GM10248 (cell line): ENCODE measurements around the gene KCNQ1.

Experiments used
- CTCF ChIA-PET: fragments of 300-600 bp; sonication (Branson Sonifier 250); formaldehyde crosslinking; extraction: SDS; loops from one replicate; lab custom pipeline; 2021; ENCODE audit warnings: antibody characterized with exemption; lab: Yijun Ruan, JAX
- POLR2A ChIA-PET: fragments of 350-650 bp; sonication (Branson Sonifier 250); formaldehyde crosslinking; extraction: SDS; loops from one replicate; lab custom pipeline; 2020; ENCODE audit warnings: antibody characterized with exemption; lab: Yijun Ruan, JAX
- DNase-seq: peaks from one replicate; pipeline ENCODE4 v3.0.0; 2012; ENCODE audit errors: extremely low spot score
- TF ChIP-seq, protein P1 (sequence below): IDR thresholded peaks from 2 replicates; pipeline ENCODE4 v1.5.1; 2012; ENCODE audit warnings: mild to moderate bottlenecking, low read depth; ENCODE audit errors: extremely low read depth, missing control alignments, control extremely low read depth

The KCNQ1 gene

DNA sequence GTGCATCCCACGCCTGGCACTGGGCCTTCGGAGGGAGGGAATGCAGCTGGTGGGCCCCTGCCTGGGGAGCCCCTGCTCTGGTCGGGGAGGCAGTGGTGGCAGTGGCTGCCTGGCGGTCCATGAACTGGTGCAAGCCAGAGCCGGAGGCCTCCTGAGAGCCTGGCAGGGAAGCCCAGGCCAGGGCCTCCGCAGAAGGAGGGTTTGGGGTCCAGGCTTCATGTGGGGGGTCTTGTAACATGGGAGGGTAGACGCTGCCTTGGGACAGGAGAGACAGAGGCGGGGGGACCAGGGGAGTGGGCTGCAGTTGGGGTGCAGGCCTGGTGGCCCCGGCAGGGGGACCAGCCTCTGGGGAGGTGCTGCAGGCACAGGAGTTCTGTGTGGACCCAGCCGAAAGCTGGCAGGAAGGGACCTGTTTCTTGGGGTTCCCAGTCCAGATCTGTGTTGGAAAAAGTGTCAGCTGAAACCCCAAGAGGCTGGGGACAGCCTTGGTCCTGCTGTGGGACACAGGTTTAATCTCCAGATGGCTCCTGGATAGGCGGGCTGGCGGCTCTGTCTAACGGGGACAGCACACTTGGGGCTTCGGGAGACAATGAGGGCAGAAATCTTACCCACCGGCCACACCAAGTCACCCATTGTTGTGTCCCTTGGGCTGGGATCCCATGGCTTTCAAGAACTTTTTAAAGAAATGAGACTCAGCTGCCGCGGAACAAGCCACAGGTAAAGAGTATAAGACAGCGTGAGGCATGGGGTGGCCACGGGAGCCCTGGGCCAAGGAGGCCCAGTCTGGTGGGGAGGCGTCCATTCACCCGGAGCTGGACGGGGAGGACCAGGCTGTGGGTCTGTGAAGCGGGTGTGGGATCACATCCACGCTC, 73.5 kb downstream of the KCNQ1 start:
- no peak for DNase-seq
- TF ChIP-seq, protein P1, sequence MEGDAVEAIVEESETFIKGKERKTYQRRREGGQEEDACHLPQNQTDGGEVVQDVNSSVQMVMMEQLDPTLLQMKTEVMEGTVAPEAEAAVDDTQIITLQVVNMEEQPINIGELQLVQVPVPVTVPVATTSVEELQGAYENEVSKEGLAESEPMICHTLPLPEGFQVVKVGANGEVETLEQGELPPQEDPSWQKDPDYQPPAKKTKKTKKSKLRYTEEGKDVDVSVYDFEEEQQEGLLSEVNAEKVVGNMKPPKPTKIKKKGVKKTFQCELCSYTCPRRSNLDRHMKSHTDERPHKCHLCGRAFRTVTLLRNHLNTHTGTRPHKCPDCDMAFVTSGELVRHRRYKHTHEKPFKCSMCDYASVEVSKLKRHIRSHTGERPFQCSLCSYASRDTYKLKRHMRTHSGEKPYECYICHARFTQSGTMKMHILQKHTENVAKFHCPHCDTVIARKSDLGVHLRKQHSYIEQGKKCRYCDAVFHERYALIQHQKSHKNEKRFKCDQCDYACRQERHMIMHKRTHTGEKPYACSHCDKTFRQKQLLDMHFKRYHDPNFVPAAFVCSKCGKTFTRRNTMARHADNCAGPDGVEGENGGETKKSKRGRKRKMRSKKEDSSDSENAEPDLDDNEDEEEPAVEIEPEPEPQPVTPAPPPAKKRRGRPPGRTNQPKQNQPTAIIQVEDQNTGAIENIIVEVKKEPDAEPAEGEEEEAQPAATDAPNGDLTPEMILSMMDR: no peak
- CTCF ChIA-PET: interaction anchor here (1.9 kb wide), 1 partner anchor 15 kb away, joined by 7 read pairs; no protein-coding TSS in a partner anchor
- POLR2A ChIA-PET: no interaction called here

- POLR2A ChIA-PET: no interaction called here
- DNase-seq: no peak
- CTCF ChIA-PET: interaction anchor here (1.9 kb wide), 1 partner anchor 14 kb away, joined by 7 read pairs; no protein-coding TSS in a partner anchor
- TF ChIP-seq, protein P1: no peak
Measured at GRCh38 chr11:2518983-2519340, 74.2 kb downstream of the KCNQ1 start.

DNA sequence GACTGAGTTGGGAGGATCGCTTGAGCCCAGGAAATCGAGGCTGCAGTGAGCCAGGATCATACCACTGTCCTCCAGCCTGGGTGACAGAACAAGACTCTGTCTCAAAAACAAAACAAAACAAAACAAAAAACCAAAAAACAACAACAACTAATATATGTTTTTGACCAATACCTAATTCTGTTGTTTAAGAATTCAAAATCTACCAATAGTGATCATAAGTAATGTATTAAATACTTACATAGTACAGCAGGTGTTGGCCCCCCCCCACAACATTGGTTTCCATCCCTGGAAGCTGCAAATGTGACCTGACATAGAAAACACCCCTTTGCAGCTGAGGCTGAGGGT, 74.7 kb downstream of the KCNQ1 start:
- TF ChIP-seq, protein P1: no peak
- POLR2A ChIA-PET: no interaction called here
- DNase-seq: no peak
- CTCF ChIA-PET: interaction anchor here (1.9 kb wide), 1 partner anchor 14 kb away, joined by 7 read pairs; no protein-coding TSS in a partner anchor

- POLR2A ChIA-PET: no interaction called here
- CTCF ChIA-PET: interaction anchor here (1.5 to 1.9 kb wide), 2 partner anchors 13 to 101 kb away, joined by 3 to 7 read pairs; no protein-coding TSS in a partner anchor
- TF ChIP-seq, protein P1: no peak
- DNase-seq: no peak
Measured at GRCh38 chr11:2519862-2520735, 75.3 kb downstream of the KCNQ1 start.

GRCh38 chr11:2520736-2521035, 75.9 kb downstream of the KCNQ1 start:
- ChIA-PET CTCF (interaction anchor here (1.5 kb wide), 1 partner anchor 101 kb away, joined by 3 read pairs; no protein-coding TSS in a partner anchor), POLR2A (no interaction called here)
- TF ChIP-seq, protein P1: no peak
- no peak for DNase-seq

DNA sequence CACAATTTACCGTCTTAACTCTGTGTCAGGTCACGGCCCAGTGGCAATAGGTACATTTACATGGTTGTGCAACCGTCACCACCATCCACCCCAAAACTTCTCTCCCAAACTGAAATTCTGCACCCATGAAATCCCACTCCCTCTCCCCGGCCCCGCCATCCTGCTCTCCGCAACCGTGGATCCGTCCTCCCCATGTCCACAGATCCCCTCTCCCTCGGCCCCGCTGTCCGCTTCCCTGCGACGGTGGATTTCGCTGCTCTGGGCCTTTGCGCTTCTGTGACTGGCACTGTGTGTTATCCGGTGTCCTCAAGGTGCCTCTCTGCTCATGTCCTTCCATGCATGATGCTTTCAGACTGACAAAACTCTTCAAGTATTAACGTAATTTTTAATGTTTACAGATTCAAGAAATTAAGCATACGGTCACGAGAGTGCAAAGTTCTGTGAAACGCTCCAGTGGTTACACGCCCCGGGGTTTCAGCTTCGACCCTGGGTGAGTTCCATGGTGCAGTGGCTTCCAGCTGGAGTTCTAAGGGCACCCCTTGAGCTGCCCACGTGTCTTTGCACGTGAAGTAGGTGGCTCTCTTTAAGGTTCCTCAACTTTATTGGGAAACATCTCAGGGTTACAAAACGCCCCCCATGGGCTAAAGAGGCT, 76.4 kb downstream of the KCNQ1 start:
- ChIA-PET CTCF (interaction anchor here (1.5 kb wide), 1 partner anchor 102 kb away, joined by 3 read pairs; no protein-coding TSS in a partner anchor), POLR2A (no interaction called here)
- TF ChIP-seq, protein P1: no peak
- no peak for DNase-seq
